Stimulated activated CD4-positive, alpha-beta T cell treated with anti-CD3 and anti-CD28 coated beads, Interleukin-4, amount 100 ng/mL, for 1 hour (primary cell): ENCODE data around the gene POLD3.
"Not testable (repeated sequence)": the region's sequence is repeated elsewhere in the genome, so short reads cannot be mapped to it uniquely, and the experiment has no call there.

ENCODE experiments used
- DNase-seq: peaks from one replicate; pipeline ENCODE4 v3.0.0-alpha.2; 2020

POLD3 gene

DNA sequence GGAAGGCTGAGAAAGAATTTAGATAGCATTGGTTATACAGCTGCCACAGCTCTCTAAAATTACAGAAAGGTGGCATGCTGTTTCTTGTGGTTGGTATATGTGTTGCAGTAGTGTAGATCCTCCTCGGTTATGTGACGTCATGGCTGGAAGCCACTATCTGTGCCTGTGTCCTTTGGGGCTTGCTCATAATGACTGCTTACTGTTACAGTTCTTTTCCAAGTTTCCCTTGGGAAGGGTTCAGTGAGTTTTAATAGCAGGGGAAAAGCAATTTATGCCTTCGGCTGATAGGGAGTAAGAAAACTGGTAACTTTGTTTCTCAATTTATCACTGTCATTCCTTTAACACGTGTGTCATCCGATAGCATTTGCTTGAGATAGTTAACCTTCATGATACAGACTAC lies 47.2 kb downstream of the POLD3 start:
- DNase-seq: no peak

GRCh38 chr11:74641289-74641688 lies 48.9 kb downstream of the POLD3 start:
- no peak for DNase-seq

- no peak for DNase-seq
These were observed 49.5 kb downstream of the POLD3 start for GRCh38 chr11:74641905-74642304.

GRCh38 chr11:74642912-74643311 lies 50.5 kb downstream of the POLD3 start:
- DNase-seq: no peak

- no peak for DNase-seq
These were observed 51.7 kb downstream of the POLD3 start for GRCh38 chr11:74644081-74644480.

DNA sequence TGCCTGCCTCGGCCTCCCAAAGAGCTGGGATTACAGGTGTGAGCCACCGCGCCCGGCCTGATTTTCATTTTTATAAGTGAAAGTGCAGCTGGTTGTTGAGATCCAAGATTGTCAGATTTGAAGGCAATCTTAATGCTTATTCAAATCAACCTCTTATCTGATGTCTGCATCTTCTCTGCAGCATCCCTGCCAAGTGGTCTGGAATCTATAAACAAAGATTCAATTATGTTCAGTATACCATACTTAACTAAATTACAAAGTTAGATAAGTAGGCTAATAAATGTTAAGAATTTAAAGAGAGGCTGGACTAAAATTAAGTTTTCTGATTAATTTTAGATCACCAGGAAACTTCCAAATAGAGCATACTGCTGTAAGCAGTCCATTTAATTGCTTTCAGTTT lies 53.8 kb downstream of the POLD3 start:
- no peak for DNase-seq

GRCh38 chr11:74646954-74647353 lies 54.6 kb downstream of the POLD3 start:
- DNase-seq: no peak

DNA sequence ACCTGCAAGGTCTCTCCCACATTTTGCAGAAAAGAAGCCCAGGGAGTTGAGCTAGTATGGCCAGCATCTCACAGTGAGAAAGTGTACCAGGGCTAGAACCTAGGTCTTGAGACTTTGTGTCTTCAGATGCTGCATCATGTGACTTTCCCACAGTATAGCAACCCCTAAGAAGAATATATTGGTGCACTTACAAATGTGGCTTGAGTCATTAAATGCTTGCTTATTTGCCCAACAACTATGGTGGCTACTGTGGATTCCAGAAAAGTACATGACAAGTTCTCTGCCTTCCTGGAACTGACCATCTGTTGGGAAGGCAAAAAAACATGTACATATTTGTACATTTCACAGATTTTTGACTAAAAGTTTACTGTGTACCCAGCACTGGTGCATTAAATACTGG lies 55.0 kb downstream of the POLD3 start:
- no peak for DNase-seq

- DNase-seq: no peak
These were observed 55.4 kb downstream of the POLD3 start for GRCh38 chr11:74647831-74648230.

DNA sequence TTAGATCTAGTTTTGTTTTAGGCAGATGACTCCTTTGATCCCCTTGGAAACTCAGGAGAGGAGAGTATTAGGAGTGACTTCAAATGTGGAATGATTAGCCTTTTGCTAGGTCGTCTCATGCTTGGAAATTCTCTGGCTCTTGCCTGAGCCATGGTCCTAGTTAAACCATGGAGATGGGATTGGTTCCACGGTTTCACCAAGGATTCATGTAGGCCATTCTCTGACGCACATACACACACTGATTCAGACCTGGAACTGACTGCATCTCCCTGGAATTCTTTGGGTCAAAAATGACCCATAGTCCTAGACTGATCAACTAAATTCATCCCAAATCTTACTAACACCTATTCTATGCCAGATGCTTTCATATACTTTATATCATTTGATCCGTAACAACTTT lies 56.5 kb downstream of the POLD3 start:
- DNase-seq: no peak

DNA sequence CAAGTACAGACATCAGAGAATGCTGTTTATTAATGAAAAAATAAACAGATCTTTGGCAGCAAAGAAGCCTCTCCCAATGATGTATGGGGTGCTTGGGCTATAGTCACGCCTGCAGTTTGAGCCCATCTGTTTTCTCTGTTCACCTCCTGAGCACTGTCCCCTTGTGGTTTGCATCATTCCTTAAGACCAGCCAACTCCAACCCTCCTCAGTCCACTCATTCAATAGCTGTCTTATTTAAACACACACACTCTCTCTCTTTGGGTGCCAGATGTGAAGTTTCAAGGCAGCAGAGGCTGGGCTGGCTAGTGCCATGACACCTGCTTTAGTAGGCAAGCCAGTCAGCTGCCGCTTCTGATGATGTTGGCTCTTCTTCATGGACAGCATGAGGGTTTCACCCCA lies 58.1 kb downstream of the POLD3 start:
- no peak for DNase-seq

DNA sequence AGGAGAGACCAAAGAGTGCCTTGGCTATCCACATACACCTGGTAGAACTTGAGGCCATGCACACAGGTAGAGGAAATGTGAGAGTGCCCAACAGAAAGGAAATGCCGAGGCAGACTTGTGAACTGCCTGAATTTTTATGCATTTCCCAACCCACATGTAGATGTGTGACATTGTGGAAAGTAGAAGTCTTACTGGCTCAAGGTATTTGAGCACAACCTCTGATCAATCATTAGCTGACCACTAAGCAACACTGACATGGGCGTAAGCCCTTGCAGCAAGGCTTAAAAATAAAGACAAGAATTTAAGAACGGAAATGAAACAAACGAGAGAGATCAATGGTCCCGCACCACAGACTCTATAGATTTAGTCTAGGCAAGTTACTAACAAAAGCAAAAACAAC lies 62.6 kb downstream of the POLD3 start:
- no peak for DNase-seq

GRCh38 chr11:74659124-74659523 lies 66.7 kb downstream of the POLD3 start:
- DNase-seq: not testable (repeated sequence)

DNA sequence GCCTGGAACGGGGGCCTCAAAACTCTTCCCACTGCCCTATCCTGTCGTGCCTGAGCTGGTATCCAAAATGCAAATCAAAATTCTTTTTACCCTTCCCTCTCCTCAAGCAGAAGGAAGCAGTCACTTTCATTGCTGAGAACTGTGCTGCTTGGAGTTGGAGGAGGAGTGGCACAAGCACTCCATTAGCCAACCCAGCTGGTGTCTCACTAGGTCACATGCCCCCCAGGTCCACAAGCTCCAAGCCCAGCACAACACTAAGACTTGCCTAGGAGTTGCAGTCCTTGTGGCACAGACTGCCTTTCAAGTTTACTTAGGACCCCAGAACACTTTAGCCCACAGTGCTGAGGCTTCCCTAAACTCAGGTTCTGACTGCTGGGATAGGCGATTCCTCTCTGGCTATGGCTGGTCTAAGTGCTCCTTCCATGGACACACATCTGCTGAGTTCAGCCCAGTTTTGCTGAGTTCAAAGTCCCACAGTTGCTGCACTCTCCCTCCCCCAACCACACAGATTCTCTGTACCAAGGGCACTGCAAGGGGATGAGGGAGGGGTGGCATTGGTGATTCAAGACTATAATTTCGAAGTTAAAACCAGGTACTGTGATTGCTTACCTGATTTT lies 70.2 kb downstream of the POLD3 start:
- no peak for DNase-seq

DNA sequence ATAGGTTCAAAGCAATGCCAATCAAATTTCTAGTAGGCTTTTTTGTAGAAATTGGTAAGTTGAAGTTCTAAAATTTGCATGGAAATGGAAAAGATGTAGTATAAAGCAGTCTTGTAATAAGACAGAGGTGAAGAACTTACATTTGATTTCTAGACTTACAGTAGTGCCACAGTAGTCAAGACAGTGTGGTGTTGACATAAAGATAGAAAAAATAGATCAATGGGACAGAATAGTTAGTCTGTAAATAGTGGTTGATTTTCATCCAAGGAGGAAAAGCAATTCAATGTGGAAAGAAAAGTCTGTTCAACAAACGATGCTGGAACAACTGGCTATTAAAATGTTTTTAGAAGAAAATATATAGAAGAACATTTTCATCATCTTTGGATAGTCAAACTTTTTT lies 70.9 kb downstream of the POLD3 start:
- no peak for DNase-seq

DNA sequence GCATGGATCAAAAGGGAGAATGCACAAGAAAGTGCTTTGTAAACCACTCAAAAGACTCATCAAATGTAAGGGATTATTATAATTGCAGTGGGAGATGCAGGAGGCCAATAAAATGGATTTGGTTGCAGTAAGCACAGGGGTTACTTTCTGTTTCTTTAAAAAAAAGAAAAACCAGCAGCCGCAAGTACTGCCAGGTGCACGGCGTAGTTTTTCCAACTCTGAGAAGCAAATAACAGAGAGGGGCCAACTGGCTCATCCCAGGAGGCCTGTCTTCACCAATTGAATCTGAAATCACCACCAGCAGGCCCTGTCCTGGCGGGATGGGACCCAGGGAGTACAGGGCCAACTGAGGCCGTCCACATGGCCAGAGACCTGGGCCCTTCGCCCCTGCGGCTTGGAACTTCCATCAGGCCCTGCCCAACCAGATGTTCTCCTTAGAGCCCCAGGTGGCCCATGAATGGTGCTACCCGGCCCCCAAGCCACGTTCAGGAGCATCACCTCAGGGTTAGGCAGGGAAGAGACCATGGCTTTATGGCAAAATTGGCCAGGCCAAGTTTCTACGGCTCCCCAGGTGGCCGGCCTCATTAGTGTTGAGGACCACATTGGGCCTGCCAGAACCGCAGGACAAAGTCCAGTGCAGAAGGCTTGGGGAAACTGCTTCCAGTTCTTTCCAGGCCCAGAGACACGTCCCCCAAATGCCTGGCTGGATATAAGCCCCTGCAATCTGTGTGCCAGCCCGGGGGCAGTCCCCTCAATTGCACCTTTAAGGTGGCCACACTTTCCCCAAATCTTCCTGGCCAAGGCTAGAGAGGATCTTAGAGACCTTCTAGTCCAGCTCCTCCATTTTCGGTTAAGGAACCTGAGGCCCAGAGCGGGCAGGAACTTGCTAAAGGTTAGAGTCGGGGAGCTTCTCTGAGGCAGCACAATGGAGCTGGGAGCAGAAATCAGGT lies 77.1 kb downstream of the POLD3 start:
- DNase-seq: no peak

DNA sequence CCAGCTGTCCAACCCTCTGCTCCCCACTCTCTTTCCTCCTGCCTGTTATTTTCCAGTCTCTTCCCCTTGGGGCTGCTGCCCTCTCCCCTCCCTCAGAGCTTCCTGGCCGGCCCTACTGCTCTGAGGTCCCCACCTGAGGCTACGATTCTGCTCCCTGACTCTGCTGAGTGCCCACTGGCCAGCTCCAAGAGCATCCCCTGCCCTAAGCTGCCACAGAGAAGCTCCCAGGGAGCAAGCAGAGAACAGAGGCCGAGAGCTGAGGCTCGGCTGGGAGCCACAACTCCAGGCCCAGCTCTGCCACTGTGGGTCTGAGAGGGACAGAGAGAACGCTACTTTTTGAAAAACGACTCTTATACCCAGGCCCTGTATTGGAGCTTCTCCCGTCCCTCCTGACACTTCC lies 77.8 kb downstream of the POLD3 start:
- no peak for DNase-seq

GRCh38 chr11:74671520-74672196 lies 79.3 kb downstream of the POLD3 start:
- no peak for DNase-seq

DNA sequence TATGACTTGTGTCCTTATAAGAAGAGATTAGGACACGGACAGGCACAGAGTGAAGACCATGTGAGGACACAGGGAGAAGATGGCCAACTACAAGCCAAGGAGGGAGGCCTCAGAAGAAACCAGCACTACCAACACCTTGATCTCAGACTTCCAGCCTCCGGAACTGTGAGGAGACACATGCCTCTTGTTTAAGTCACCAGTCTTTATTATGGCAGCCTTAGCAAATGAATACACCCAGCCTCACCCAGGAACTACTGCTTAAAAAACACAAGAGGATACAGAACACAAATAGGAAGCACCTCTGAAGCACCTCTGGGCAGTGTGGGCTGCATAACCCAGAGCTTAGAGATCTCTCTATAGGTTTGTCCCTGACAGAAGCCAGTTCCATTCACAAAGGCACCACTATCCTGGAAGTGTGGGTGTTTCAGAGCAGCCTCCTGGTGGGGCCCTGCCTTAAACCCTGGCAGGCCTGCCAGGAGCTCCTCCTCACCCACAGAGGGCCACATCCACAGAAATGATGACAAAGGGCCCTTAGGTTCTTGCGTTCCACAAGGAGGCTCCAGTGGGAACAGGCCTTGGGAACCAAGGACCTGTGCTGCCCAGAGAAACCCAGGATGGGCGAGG lies 80.1 kb downstream of the POLD3 start:
- no peak for DNase-seq

DNA sequence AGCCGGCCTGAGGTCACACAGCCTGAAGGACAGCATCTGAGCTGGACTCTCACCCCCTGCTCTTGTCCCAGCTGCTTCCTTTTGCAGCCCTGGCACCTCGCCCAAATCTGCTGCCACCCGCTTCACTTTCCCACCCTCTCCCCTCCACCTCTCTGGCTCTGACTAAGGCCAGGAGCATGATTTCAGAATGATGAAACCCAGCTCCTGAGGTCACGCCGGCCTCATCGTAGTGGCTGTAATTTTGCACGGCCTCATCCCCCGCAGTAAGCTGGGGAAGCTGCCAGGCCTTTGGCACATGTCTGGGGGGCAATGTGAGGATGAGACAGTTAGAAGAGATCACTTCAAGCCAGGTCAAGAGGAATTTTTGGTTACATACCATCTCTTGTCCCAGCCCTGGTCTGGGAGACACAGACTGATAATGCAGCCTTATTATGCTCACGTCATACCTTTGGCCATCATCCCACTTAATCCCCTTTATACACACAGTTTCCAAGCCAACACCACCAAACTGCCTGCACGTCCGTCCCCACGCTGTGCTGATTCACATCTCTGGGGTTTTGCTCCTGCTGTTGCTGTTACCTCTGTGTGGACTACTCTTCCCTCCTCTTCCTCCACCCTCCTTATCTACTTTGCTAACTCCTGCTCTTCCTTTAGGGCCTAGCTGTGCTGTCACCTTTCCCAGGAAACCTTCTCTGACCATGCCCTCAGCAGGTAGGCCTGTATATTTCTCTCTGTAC lies 80.7 kb downstream of the POLD3 start:
- no peak for DNase-seq

DNA sequence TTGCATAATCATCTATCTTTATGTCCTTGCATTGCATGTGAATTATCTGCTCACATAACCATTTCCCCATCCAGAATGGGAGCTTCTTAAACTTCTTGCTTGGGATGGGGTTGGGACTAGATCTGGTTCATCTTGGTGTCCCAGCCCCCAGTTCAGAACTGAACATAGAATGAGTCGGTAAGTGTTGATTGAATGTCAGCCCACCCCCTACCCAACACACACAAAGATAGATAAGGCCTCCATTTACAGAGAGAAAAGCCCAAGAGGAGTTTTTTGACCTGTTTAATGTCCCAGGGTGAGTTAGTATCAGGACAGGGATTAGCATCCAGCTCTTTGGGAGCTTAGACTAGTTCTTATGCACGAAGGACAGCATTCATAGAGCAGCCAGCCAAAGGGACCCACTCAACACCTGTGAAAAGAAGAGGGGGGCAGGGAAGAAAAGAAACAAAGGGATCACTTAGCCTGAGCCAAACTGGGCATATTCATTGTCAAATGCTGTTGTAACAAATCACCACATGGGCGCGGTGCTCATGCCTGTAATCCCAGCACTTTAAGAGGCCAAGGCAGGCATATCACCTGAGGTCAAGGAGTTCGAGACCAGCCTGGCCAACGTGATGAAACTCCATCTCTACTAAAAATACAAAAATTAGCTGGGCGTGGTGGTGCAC lies 81.4 kb downstream of the POLD3 start:
- no peak for DNase-seq

GRCh38 chr11:74675761-74676160 lies 83.4 kb downstream of the POLD3 start:
- no peak for DNase-seq
